GM12892 (cell line): ENCODE measurements around the gene LSM10.

Experiments
- POLR2A ChIP-seq: IDR thresholded peaks from 2 replicates; pipeline ENCODE4 v1.6.1; 2011; ENCODE audit warnings: low read depth, low read length, control low read depth
- POLR2AphosphoS5 ChIP-seq: IDR thresholded peaks from 2 replicates; pipeline ENCODE4 v1.6.1; 2011; ENCODE audit warnings: low read depth, low read length, control low read depth

- no peak for TF ChIP-seq POLR2A
- no peak for TF ChIP-seq POLR2AphosphoS5
Measured at GRCh38 chr1:36420409-36420808, 22.7 kb upstream of the LSM10 start.
